Measurements from ENCODE around the gene ASS1.

DNA sequence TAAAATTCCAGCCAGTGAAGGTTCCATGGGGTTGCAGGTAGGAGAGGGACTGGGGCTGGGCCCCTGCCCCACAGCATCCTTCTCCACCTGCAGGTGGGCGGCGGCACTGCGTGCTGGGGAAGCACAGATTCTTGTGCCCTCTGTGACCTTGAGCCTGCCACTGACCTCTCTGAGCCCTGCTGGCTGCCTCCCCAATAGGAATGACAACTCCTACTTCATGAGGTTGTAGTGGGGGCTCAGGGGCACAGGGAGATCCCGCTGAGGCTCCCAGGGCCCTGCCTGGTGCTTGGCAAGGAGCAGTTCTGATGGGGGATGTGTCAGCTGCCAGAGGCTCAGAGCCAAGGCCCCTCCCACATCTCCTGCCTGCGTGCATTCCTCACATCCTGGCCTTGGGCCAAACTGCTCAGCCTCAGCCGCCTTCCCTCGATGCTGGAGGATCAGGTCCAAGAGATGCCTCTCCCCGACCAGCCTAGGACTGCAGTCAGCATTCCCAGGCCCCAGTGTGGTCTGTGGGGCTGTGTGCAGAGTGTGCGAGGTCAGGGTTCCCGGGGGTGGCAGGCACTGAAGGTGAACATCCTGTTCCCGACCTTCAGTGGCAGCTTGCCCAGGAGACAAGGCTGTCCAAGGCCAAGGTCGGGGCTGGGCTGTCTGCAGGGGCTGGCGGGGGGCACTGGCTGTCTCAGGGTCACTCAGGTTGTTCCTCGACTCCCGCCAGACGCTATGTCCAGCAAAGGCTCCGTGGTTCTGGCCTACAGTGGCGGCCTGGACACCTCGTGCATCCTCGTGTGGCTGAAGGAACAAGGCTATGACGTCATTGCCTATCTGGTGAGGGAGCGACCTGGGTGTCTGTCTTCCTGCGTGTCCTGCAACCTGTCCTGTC, 7.0 kb downstream of the ASS1 start:
- TF ChIP-seq POLR2A (IDR thresholded peaks at IDR 0.05; ENCODE audit: low read depth, low read length) (no peak), POLR2AphosphoS5 (IDR thresholded peaks at IDR 0.05; ENCODE audit: low read depth, low read length) (no peak), TAF1 (IDR thresholded peaks at IDR 0.05; ENCODE audit: low read depth, low read length) (no peak), POU2F2 (IDR thresholded peaks at IDR 0.05; ENCODE audit: low read depth, low read length) (no peak), SPI1 (IDR thresholded peaks at IDR 0.05; ENCODE audit: low read depth, low read length) (no peak), PAX5 (IDR thresholded peaks at IDR 0.05; ENCODE audit: insufficient read depth, low read length, severe bottlenecking) (no peak)
